HCT116 (cell line): Measurements from ENCODE around the gene VTI1A. TPM values are rescaled to one million over a fixed set of nuclear protein-coding genes. Genes with fewer than 3 reads are reported as not detected.

Experiments used
- ATAC-seq: fragments of 200-7000 bp; cut with Tn5 transposase; 2 replicates; pipeline ENCODE4 v1.9.1; 2020; ENCODE audit warnings: mild to moderate bottlenecking, moderate library complexity
- BruUV-seq: library from RNA; stranded (reverse); fragments of 400-500 nt; replicated peaks from 2 replicates; lab custom pipeline; 2021; lab: Mats Ljungman, UMichigan
- CTCF ChIA-PET: fragments of 300-600 bp; sonication (Branson Sonifier 250); formaldehyde crosslinking; loops from one replicate; lab custom pipeline; 2021; ENCODE audit warnings: antibody characterized with exemption; lab: Charles Lee
- POLR2A ChIA-PET: fragments of 300-600, 350-600 bp; sonication (Branson Sonifier 250); formaldehyde crosslinking; loops from one replicate; lab custom pipeline; 2021; ENCODE audit warnings: antibody characterized with exemption; lab: Charles Lee
- RAD21 ChIA-PET, 2 experiments: fragments of 300-600 bp; sonication (Branson Sonifier 250); formaldehyde crosslinking; loops; one replicate each; lab custom pipeline; 2023; ENCODE audit warnings: low total read pairs in 2 of 2; ENCODE audit not compliant: uncharacterized antibody in 2 of 2, unreplicated experiment in 2 of 2, low non-redundant PET in 1 of 2; lab: Charles Lee
- DNase-seq: peaks from one replicate; pipeline ENCODE4 v3.0.0-alpha.2; 2010; ENCODE audit warnings: low read depth, low spot score
- H2AFZ ChIP-seq: fragments of 200-600 bp; shearing (Covaris generic), sonication (generic); 2 replicates; pipeline ENCODE4 v1.6.1; 2017; ENCODE audit warnings: low read depth, mixed run types, mixed read lengths, antibody characterized with exemption, low read length; ENCODE audit not compliant: poor library complexity, severe bottlenecking
- H3K27ac ChIP-seq: 2 replicates; pipeline ENCODE4 v1.5.1; 2012; ENCODE audit warnings: low read depth, low read length
- H3K27me3 ChIP-seq: fragments of 200-600 bp; sonication (generic); 2 replicates; pipeline ENCODE4 v1.6.1; 2016; ENCODE audit warnings: mixed run types, low read length, mixed read lengths; ENCODE audit not compliant: insufficient read depth
- H3K36me3 ChIP-seq, 2 experiments: fragments of 200-500 bp in 1 of 2; fragments of 200-600 bp in 1 of 2; sonication (Bioruptor generic) in 1 of 2; sonication (generic) in 1 of 2; 2 replicates each; pipeline versions ENCODE4 v1.5.1 to v1.6.1; 2014 to 2016; ENCODE audit warnings: low read length in 2 of 2, inconsistent platforms in 1 of 2, mixed read lengths in 1 of 2, mixed run types in 1 of 2; ENCODE audit not compliant: insufficient read depth in 2 of 2, control insufficient read depth in 1 of 2
- H3K4me1 ChIP-seq, 2 experiments: fragments of 200-600 bp in 1 of 2; sonication (generic) in 1 of 2; 2 replicates each; pipeline versions ENCODE4 v1.5.1 to v1.6.1; 2012 to 2017; ENCODE audit warnings: low read length in 2 of 2, inconsistent platforms in 1 of 2, mild to moderate bottlenecking in 1 of 2, mixed read lengths in 1 of 2, mixed run types in 1 of 2, moderate library complexity in 1 of 2; ENCODE audit not compliant: insufficient read depth in 2 of 2, control insufficient read depth in 1 of 2
- H3K4me2 ChIP-seq: fragments of 200-600 bp; sonication (generic); 2 replicates; pipeline ENCODE4 v1.6.1; 2017; ENCODE audit warnings: mixed run types, low read length, mixed read lengths
- H3K4me3 ChIP-seq, 2 experiments: fragments of 200-600 bp in 1 of 2; sonication (generic) in 1 of 2; replicated peaks in 1 of 2; 2 replicates each; pipeline ENCODE4 v1.5.1; 2011 to 2016; ENCODE audit warnings: low read length in 2 of 2, control low read depth in 1 of 2, low read depth in 1 of 2, mild to moderate bottlenecking in 1 of 2, mixed read lengths in 1 of 2, mixed run types in 1 of 2
- H3K79me2 ChIP-seq: fragments of 200-600 bp; sonication (generic); 2 replicates; pipeline ENCODE4 v1.6.1; 2017; ENCODE audit warnings: mild to moderate bottlenecking, mixed run types, low read length, moderate library complexity, mixed read lengths; ENCODE audit not compliant: insufficient read depth
- H3K9ac ChIP-seq: fragments of 200-600 bp; sonication (generic); 2 replicates; pipeline ENCODE4 v1.6.1; 2016; ENCODE audit warnings: low read length, mixed read lengths
- H3K9me2 ChIP-seq: fragments of 200-600 bp; sonication (generic), shearing (Covaris generic); 2 replicates; pipeline ENCODE4 v1.6.1; 2017; ENCODE audit warnings: mixed run types, mild to moderate bottlenecking, moderate library complexity; ENCODE audit not compliant: insufficient read depth
- H3K9me3 ChIP-seq, 2 experiments: fragments of 200-500 bp in 1 of 2; fragments of 200-600 bp in 1 of 2; sonication (Bioruptor generic) in 1 of 2; sonication (generic) in 1 of 2; 2 replicates each; pipeline ENCODE4 v1.6.1; 2014 to 2017; ENCODE audit warnings: low read length in 2 of 2, mixed read lengths in 2 of 2, inconsistent platforms in 1 of 2, low read depth in 1 of 2, mild to moderate bottlenecking in 1 of 2, mixed run types in 1 of 2, moderate library complexity in 1 of 2; ENCODE audit not compliant: control insufficient read depth in 1 of 2, insufficient read depth in 1 of 2
- H4K20me1 ChIP-seq: fragments of 200-600 bp; sonication (generic), shearing (Covaris generic); 2 replicates; pipeline ENCODE4 v1.6.1; 2017; ENCODE audit warnings: mixed run types, mild to moderate bottlenecking, moderate library complexity; ENCODE audit not compliant: insufficient read depth
- ATF3 ChIP-seq: IDR thresholded peaks from 2 replicates; pipeline ENCODE4 v1.6.1; 2012
- CBX3 ChIP-seq: IDR thresholded peaks from 2 replicates; pipeline ENCODE4 v1.6.1; 2012; ENCODE audit warnings: low read depth
- CEBPB ChIP-seq: IDR thresholded peaks from 2 replicates; pipeline ENCODE4 v1.6.1; 2012; ENCODE audit warnings: low read depth
- CTCF ChIP-seq, 3 experiments: fragments of 200-600 bp in 1 of 3; sonication (generic) in 1 of 3; IDR thresholded peaks in 2 of 3; conservative IDR thresholded peaks in 1 of 3; 2 replicates each; pipeline ENCODE4 v1.5.1; 2012 to 2017; ENCODE audit warnings: low read depth in 2 of 3, low read length in 2 of 3, antibody characterized with exemption in 1 of 3, borderline replicate concordance in 1 of 3, control low read depth in 1 of 3, mild to moderate bottlenecking in 1 of 3, mixed read lengths in 1 of 3, mixed run types in 1 of 3, moderate library complexity in 1 of 3; ENCODE audit not compliant: insufficient read depth in 1 of 3
- EGR1 ChIP-seq: IDR thresholded peaks from 2 replicates; pipeline ENCODE4 v1.6.1; 2012; ENCODE audit warnings: low read depth
- EZH2 ChIP-seq: fragments of 200-600 bp; sonication (generic); IDR thresholded peaks from 2 replicates; pipeline ENCODE4 v1.6.1; 2017; ENCODE audit warnings: antibody characterized with exemption, mixed run types
- EZH2phosphoT487 ChIP-seq: fragments of 200-600 bp; IDR thresholded peaks from 2 replicates; pipeline ENCODE4 v1.6.1; 2018; ENCODE audit warnings: antibody characterized with exemption, borderline replicate concordance
- JUND ChIP-seq: IDR thresholded peaks from 2 replicates; pipeline ENCODE4 v1.6.1; 2012
- MAX ChIP-seq: IDR thresholded peaks from 2 replicates; pipeline ENCODE4 v1.6.1; 2012
- POLR2A ChIP-seq: IDR thresholded peaks from 2 replicates; pipeline ENCODE4 v1.7.0; 2011; ENCODE audit warnings: borderline replicate concordance; ENCODE audit not compliant: insufficient read depth, insufficient read length; ENCODE audit errors: extremely low read depth
- POLR2AphosphoS5 ChIP-seq: IDR thresholded peaks from 2 replicates; pipeline ENCODE4 v1.6.1; 2011; ENCODE audit warnings: mild to moderate bottlenecking, low read depth, low read length, moderate library complexity
- REST ChIP-seq: IDR thresholded peaks from 2 replicates; pipeline ENCODE4 v1.6.1; 2012; ENCODE audit warnings: low read depth
- SIN3A ChIP-seq: IDR thresholded peaks from 2 replicates; pipeline ENCODE4 v1.6.1; 2012; ENCODE audit warnings: low read depth
- TCF7L2 ChIP-seq: IDR thresholded peaks from 2 replicates; pipeline ENCODE4 v1.7.0; 2011; ENCODE audit warnings: borderline replicate concordance, inconsistent platforms; ENCODE audit not compliant: insufficient read depth, insufficient read length; ENCODE audit errors: extremely low read depth
- ZNF274 ChIP-seq: fragments of 200-500 bp; sonication (Bioruptor generic); IDR thresholded peaks from 2 replicates; pipeline ENCODE4 v1.6.1; 2014; ENCODE audit warnings: mild to moderate bottlenecking, low read depth, low read length, inconsistent platforms
- intact Hi-C: fragments of 100-400 bp; cut with micrococcal nuclease; formaldehyde crosslinking; loops from 2 replicates; pipeline ENCODE4 v1.10.0; 2022
- total RNA-seq: library from RNA; stranded (reverse); gene quantifications from one replicate; pipeline ENCODE4 v1.2.1, GENCODE V29; 2021; ENCODE audit not compliant: unreplicated experiment

Gene VTI1A
- total RNA-seq, 1 experiment from 2014 or later = 80.7 TPM

GRCh38 chr10:112671743-112672142, 224.7 kb downstream of the VTI1A start:
- Histone ChIP-seq H3K9ac (no peak overlapping the region), H3K27me3 (no peaks in the 10 kb centered on the region), H3K79me2 (no peaks in the 10 kb centered on the region), H2AFZ (no peak overlapping the region), H3K27ac (no peak overlapping the region), H3K4me1 (0 out of 4 replicates have a peak, but pooled peaks cover 0 to 3% of the 10 kb centered on the region in 2 experiments), H4K20me1 (no peaks in the 10 kb centered on the region), H3K9me3 (no peaks in the 10 kb centered on the region), H3K9me2 (no peaks in the 10 kb centered on the region), H3K4me2 (no peak overlapping the region), H3K36me3 (peaks cover 2 to 16% of the 10 kb centered on the region in 2 experiments; a peak in 3 of 4 replicates), H3K4me3 (no peak overlapping the region)
- no peak for ATAC-seq
- BruUV-seq = no TSS peak
- ChIA-PET CTCF (no interaction called here), POLR2A (interaction anchor here (1.2 kb wide), 1 partner anchor 10 kb away, joined by 3 read pairs; no protein-coding TSS in a partner anchor), RAD21 (no interaction called here)
- intact Hi-C loops = no loop called here
- no peak for TF ChIP-seq POLR2A
- no peak for TF ChIP-seq CTCF (IDR thresholded peaks at IDR 0.05 in 2 of 3, conservative IDR thresholded peaks at IDR 0.05 in 1 of 3; ENCODE audit: borderline replicate concordance in 1 of 3, insufficient read depth in 1 of 3, low read depth in 2 of 3, low read length in 2 of 3)
- TF ChIP-seq POLR2AphosphoS5 = no peak
- no peak for TF ChIP-seq JUND
- no peak for TF ChIP-seq EGR1
- TF ChIP-seq CBX3 = no peak
- no peak for TF ChIP-seq MAX
- no peak for TF ChIP-seq SIN3A
- TF ChIP-seq EZH2 = no peak
- TF ChIP-seq CEBPB = no peak
- no peak for TF ChIP-seq TCF7L2
- no peak for TF ChIP-seq REST
- no peak for TF ChIP-seq ZNF274
- TF ChIP-seq ATF3 = no peak
- no peak for TF ChIP-seq EZH2phosphoT487
- no peak for DNase-seq
